BLaER1 (cell line): ENCODE data around the gene ZNF512B.
A peak's percentile ranks its signal among the peaks of the same experiment; 100 is the strongest.

Experiments
- H3K27ac ChIP-seq: shearing (Covaris generic); formaldehyde crosslinking; 2 replicates; pipeline ENCODE4 v1.8.1; 2022
- H3K27me3 ChIP-seq: shearing (Covaris generic); formaldehyde crosslinking; 2 replicates; pipeline ENCODE4 v1.8.1; 2022
- H3K36me3 ChIP-seq: shearing (Covaris generic); formaldehyde crosslinking; 2 replicates; pipeline ENCODE4 v1.8.1; 2022
- H3K4me1 ChIP-seq: shearing (Covaris generic); formaldehyde crosslinking; 2 replicates; pipeline ENCODE4 v1.8.1; 2022
- H3K4me2 ChIP-seq: shearing (Covaris generic); formaldehyde crosslinking; 2 replicates; pipeline ENCODE4 v1.8.1; 2022
- H3K4me3 ChIP-seq: shearing (Covaris generic); formaldehyde crosslinking; 2 replicates; pipeline ENCODE4 v1.8.1; 2022
- H3K9ac ChIP-seq: shearing (Covaris generic); formaldehyde crosslinking; 2 replicates; pipeline ENCODE4 v1.8.1; 2022
- H3K9me3 ChIP-seq: shearing (Covaris generic); formaldehyde crosslinking; 2 replicates; pipeline ENCODE4 v1.8.1; 2022
- H4K20me1 ChIP-seq: shearing (Covaris generic); formaldehyde crosslinking; 2 replicates; pipeline ENCODE4 v1.8.1; 2022
- Cebpa-rat ChIP-seq: shearing (Covaris generic); IDR thresholded peaks from 2 replicates; pipeline ENCODE4 v1.8.1; 2022

The ZNF512B gene

DNA sequence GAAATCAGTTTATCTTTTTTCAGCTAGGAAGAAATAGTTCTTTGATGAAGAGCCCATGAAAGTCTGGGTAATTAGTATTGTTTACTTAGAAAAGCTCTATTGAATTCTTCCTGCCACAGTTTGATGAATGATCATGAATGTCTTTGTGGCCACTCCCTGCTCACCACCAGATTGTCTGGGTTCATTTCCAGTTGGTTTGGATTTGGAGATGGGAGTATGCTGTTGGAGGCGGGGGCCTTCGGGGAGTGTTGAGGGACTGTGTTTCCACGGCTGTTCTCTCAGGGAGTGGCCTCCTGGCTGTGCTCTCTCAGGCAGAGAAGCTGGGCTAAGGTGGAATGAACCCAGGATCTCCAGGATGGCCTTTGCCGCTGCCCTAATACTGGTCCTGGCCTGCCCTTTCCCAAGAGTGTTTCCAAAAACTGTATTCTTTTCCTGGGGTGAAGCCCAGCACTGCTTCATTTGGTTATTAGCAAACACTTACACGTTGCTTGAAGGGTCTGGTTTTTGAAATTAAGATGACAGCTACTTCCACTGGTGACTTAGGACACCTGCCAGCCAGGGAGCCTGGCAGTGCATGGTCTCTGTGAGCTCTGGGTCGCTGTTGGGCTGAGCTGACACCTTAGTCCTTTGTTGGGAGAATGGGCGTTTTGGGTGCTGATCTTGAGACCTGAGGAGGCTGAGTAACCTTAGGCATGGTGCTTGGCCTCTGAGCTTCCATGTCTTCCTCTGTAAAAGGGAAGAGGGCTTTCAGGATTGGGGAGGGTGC, 34.4 kb upstream of the ZNF512B start:
- Histone ChIP-seq H3K9ac (peak overlapping the region; percentile 46; the same call in 1 of the 2 replicates), H3K36me3 (peaks cover 56% of the 10 kb centered on the region), H3K4me2 (peak overlapping the region; percentile 86), H3K27me3 (no peaks in the 10 kb centered on the region), H4K20me1 (peaks cover 86% of the 10 kb centered on the region), H3K27ac (peak overlapping the region; percentile 82), H3K9me3 (no peaks in the 10 kb centered on the region; the same call in 1 of the 2 replicates), H3K4me3 (peak overlapping the region; percentile 15; the same call in 1 of the 2 replicates), H3K4me1 (peaks cover 84% of the 10 kb centered on the region)
- no peak for TF ChIP-seq Cebpa-rat

DNA sequence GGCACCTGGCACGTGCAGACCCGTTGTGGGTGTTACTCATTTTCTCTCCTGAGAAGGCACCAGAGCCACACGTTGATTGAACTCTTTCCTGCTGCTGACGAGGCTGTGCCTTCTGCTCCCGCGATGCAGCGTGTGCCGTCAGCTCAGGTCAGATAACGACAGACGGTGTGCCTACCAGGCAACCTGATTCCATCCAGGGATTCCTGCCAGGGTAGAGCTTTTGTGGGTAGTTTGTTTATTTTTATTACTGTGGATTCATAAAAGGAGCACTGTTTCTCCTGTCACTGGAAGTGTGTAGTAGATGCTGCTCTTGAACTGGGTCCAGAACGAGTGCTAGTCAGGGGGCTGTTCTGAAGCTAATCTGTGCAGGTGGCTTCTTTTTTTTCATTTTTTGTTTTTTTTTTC, 31.9 kb upstream of the ZNF512B start:
- peaks cover 58% of the 10 kb centered on the region for H3K4me1 ChIP-seq
- H3K27me3 ChIP-seq = no peaks in the 10 kb centered on the region
- no peak overlapping the region for H3K9ac ChIP-seq
- H3K4me2 ChIP-seq = peak overlapping the region; percentile 86
- H3K27ac ChIP-seq = 0 out of 2 replicates have a peak overlapping the region, but pooled peaks have one; percentile 1
- no peak overlapping the region for H3K4me3 ChIP-seq
- peaks cover 66% of the 10 kb centered on the region for H4K20me1 ChIP-seq
- H3K9me3 ChIP-seq = no peaks in the 10 kb centered on the region
- H3K36me3 ChIP-seq = peaks cover 72% of the 10 kb centered on the region
- no peak for TF ChIP-seq Cebpa-rat

DNA sequence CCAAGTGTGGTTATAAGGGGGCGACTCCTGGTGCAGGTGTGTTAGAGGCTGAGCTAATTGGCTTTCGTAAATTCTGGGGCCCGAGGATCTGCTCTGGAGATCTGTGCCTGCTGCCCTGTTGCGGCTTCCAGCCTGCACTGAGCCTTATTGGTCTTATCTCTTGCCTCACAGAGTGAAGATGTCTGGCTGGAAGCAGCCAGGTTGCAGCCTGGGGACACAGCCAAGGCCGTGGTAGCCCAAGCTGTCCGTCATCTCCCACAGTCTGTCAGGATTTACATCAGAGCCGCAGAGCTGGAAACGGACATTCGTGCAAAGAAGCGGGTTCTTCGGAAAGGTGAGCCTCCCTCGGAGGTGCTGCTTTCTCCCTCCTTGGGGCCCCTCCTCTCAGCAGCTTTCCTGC, 31.2 kb upstream of the ZNF512B start:
- Histone ChIP-seq H3K27me3 (no peaks in the 10 kb centered on the region), H3K27ac (no peak overlapping the region), H3K9ac (no peak overlapping the region), H3K9me3 (no peaks in the 10 kb centered on the region), H3K36me3 (peaks cover 79% of the 10 kb centered on the region), H3K4me3 (no peak overlapping the region), H3K4me2 (peak overlapping the region; percentile 86), H4K20me1 (peaks cover 59% of the 10 kb centered on the region), H3K4me1 (peaks cover 51% of the 10 kb centered on the region)
- TF ChIP-seq Cebpa-rat = no peak

GRCh38 chr20:63982937-63983336, 13.2 kb upstream of the ZNF512B start:
- Histone ChIP-seq H3K9me3 (no peaks in the 10 kb centered on the region), H3K36me3 (peaks cover 56% of the 10 kb centered on the region), H3K4me2 (peak overlapping the region; percentile 97; the same call in 1 of the 2 replicates), H3K27ac (no peak overlapping the region), H4K20me1 (peaks cover 44% of the 10 kb centered on the region), H3K4me1 (peaks cover 41% of the 10 kb centered on the region), H3K4me3 (no peak overlapping the region), H3K27me3 (no peaks in the 10 kb centered on the region), H3K9ac (no peak overlapping the region)
- no peak for TF ChIP-seq Cebpa-rat

- TF ChIP-seq Cebpa-rat = no peak
- H3K27me3 ChIP-seq = no peaks in the 10 kb centered on the region
- peak within 1 kb of the TSS; percentile 84 for H3K9ac ChIP-seq
- peaks cover 55% of the 10 kb centered on the region for H4K20me1 ChIP-seq
- H3K4me1 ChIP-seq = peaks cover 52% of the 10 kb centered on the region
- peaks cover 45% of the 10 kb centered on the region for H3K36me3 ChIP-seq
- no peaks in the 10 kb centered on the region for H3K9me3 ChIP-seq
- H3K4me2 ChIP-seq = peak within 1 kb of the TSS; percentile 97
- peak within 1 kb of the TSS; percentile 79 for H3K27ac ChIP-seq
- H3K4me3 ChIP-seq = peak within 1 kb of the TSS; percentile 81
Measured at GRCh38 chr20:63980806-63981728, 11.3 kb upstream of the ZNF512B start, which contains the start of gene PRPF6. Gene PRPF6 (plus strand): TSS chr20:63981132. CDS start chr20:63981246, 114 bp downstream.

DNA sequence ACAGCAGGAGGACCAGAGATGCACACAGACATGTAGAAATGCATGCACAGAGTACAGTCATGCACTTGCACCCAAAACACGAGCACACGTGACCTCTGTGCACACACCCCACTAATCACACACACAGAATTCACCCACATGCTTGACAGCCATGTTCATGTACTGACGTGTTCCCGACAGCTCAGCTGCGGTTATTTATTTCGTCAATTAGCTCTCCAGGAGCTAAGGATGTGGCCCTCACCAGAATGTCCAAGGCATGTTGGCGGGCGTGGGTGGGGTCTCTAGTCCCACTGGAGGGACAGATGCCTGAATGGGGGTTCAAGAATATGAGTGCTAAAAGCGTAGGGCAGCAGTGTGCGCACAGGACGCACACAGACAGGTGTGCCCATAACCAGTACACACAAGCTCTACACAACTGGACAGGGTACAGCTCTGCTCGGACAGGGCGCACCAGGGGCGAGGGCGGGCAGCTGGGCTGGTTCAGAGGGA, 10.6 kb upstream of the ZNF512B start:
- Histone ChIP-seq H3K4me1 (peaks cover 52% of the 10 kb centered on the region), H3K9me3 (no peaks in the 10 kb centered on the region), H3K27ac (peak overlapping the region; percentile 79), H3K4me2 (peak overlapping the region; percentile 97), H4K20me1 (peaks cover 55% of the 10 kb centered on the region), H3K9ac (peak overlapping the region; percentile 84), H3K4me3 (peak overlapping the region; percentile 81), H3K36me3 (peaks cover 45% of the 10 kb centered on the region), H3K27me3 (no peaks in the 10 kb centered on the region)
- no peak for TF ChIP-seq Cebpa-rat

DNA sequence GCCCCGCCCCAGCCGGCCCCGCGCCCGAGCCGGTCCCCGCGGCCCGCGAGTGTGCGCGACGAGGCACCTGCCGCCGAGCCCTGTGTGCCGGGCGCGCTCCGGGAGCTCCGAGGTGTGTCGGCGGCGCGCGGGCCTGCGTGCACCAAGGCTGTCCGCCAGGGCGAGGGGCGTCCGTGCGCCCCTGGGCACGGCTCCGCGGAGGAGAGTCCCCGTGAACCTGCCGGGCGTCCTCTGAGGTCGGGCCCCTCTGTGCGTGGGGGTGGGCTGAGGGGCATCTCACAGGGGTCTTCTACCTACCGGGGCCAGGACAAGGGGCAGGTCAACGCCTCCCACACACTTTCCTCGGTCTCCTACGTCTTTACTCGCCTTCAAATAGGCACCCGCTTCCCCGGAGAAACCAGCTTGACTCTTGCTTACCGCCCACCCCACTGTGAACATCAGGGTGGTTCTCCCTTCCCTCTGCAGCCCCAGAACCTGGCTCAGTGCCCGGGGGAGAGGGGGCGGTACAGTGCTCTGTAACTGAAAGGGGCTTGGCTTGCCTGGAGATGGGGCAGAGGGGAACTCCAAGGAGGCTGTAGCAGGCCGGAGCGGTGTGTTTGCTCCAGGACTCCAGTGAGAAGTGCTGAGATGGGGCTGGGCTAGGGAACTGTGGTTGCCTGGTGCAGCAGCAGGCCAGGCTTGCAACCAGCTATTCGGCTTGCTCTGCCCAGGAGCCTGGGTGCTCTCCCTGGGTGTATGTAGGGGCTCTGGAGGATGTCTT, 10.0 kb upstream of the ZNF512B start, which contains the start of gene SAMD10:
TSS of gene SAMD10 (minus strand) at position 86 of the 760 bp plus-strand sequence. CDS start 175 bp downstream, outside the sequence.
- H3K27me3 ChIP-seq = no peaks in the 10 kb centered on the region
- peak within 1 kb of the TSS; percentile 97 for H3K4me2 ChIP-seq
- peak within 1 kb of the TSS; percentile 84 for H3K9ac ChIP-seq
- peaks cover 52% of the 10 kb centered on the region for H3K4me1 ChIP-seq
- H3K4me3 ChIP-seq = peak within 1 kb of the TSS; percentile 81
- H3K36me3 ChIP-seq = peaks cover 45% of the 10 kb centered on the region
- TF ChIP-seq Cebpa-rat = no peak
- peaks cover 50% of the 10 kb centered on the region for H4K20me1 ChIP-seq
- no peaks in the 10 kb centered on the region for H3K9me3 ChIP-seq
- peak within 1 kb of the TSS; percentile 79 for H3K27ac ChIP-seq

DNA sequence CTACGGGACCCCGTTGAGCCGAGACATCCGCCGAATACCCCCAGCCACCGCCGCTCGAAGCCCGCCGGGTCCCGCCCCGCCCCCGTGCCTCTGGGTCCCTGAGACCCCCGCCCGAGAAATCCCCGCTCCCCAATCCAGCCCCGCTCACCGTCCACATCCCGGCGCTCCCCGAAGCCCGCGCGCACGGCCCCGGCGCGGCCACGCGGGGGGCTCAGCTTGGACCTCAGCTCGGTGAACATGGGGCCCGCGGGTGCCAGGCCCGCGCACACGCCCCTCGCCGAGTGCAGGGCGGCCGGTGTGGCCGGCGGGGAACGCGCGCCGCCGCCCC, 9.5 kb upstream of the ZNF512B start:
- TF ChIP-seq Cebpa-rat = no peak
- Histone ChIP-seq H3K9me3 (no peaks in the 10 kb centered on the region), H3K4me1 (peaks cover 52% of the 10 kb centered on the region), H3K36me3 (peaks cover 45% of the 10 kb centered on the region), H3K27ac (peak overlapping the region; percentile 79), H3K4me3 (peak overlapping the region; percentile 81), H4K20me1 (peaks cover 45% of the 10 kb centered on the region), H3K4me2 (peak overlapping the region; percentile 97), H3K27me3 (no peaks in the 10 kb centered on the region), H3K9ac (peak overlapping the region; percentile 84)
